Trophoblast cell (in vitro differentiated cells and primary cell): Measurements from ENCODE around the gene BMERB1.
"Not testable (repeated sequence)": the region's sequence is repeated elsewhere in the genome, so short reads cannot be mapped to it uniquely, and the experiment has no call there.

Experiments used
- DNase-seq, 2 donors: peaks; one replicate each; pipeline ENCODE4 v3.0.0-alpha.2; 2016
- H2AFZ ChIP-seq: 2 replicates; pipeline ENCODE4 v1.6.1; 2013; ENCODE audit warnings: low read length, moderate library complexity, mild to moderate bottlenecking; ENCODE audit not compliant: insufficient read depth, poor library complexity
- H2AK5ac ChIP-seq: 2 replicates; pipeline ENCODE4 v1.6.1; 2013; ENCODE audit warnings: mild to moderate bottlenecking, low read length
- H2BK120ac ChIP-seq: 2 replicates; pipeline ENCODE4 v1.6.1; 2013; ENCODE audit warnings: low read length, mild to moderate bottlenecking, moderate library complexity; ENCODE audit not compliant: insufficient read depth, poor library complexity
- H2BK12ac ChIP-seq: 2 replicates; pipeline ENCODE4 v1.6.1; 2013; ENCODE audit warnings: mild to moderate bottlenecking, low read length, moderate library complexity
- H2BK5ac ChIP-seq: 2 replicates; pipeline ENCODE4 v1.6.1; 2013; ENCODE audit warnings: low read length, low read depth, moderate library complexity, mild to moderate bottlenecking; ENCODE audit not compliant: poor library complexity
- H3K14ac ChIP-seq: 2 replicates; pipeline ENCODE4 v1.6.1; 2013; ENCODE audit warnings: mild to moderate bottlenecking, low read length
- H3K18ac ChIP-seq: 2 replicates; pipeline ENCODE4 v1.6.1; 2013; ENCODE audit warnings: mild to moderate bottlenecking, low read length
- H3K23ac ChIP-seq: 2 replicates; pipeline ENCODE4 v1.6.1; 2013; ENCODE audit warnings: low read length
- H3K27ac ChIP-seq: 2 replicates; pipeline ENCODE4 v1.5.1; 2013; ENCODE audit warnings: low read depth, mild to moderate bottlenecking, inconsistent platforms, low read length, moderate library complexity
- H3K27me3 ChIP-seq: 2 replicates; pipeline ENCODE4 v1.6.1; 2013; ENCODE audit warnings: inconsistent platforms, mild to moderate bottlenecking, low read length, moderate library complexity; ENCODE audit not compliant: insufficient read depth
- H3K36me3 ChIP-seq, 2 experiments: 1 replicate in 1 of 2; 2 replicates in 1 of 2; pipeline ENCODE4 v1.6.1; 2013; ENCODE audit warnings: low read length in 2 of 2, mild to moderate bottlenecking in 2 of 2, moderate library complexity in 1 of 2; ENCODE audit not compliant: insufficient read depth in 2 of 2, control insufficient read depth in 1 of 2
- H3K4ac ChIP-seq: 2 replicates; pipeline ENCODE4 v1.6.1; 2013; ENCODE audit warnings: low read depth, mild to moderate bottlenecking, low read length, moderate library complexity
- H3K4me1 ChIP-seq, 2 experiments: 1 replicate in 1 of 2; 2 replicates in 1 of 2; pipeline ENCODE4 v1.6.1; 2013; ENCODE audit warnings: low read length in 2 of 2, mild to moderate bottlenecking in 2 of 2, moderate library complexity in 1 of 2; ENCODE audit not compliant: insufficient read depth in 2 of 2, control insufficient read depth in 1 of 2
- H3K4me2 ChIP-seq: 2 replicates; pipeline ENCODE4 v1.6.1; 2013; ENCODE audit warnings: inconsistent platforms, mild to moderate bottlenecking, low read length, moderate library complexity
- H3K4me3 ChIP-seq: 2 replicates; pipeline ENCODE4 v1.5.1; 2013; ENCODE audit warnings: mild to moderate bottlenecking, low read depth, low read length, inconsistent platforms
- H3K79me1 ChIP-seq: one replicate; pipeline ENCODE4 v1.6.1; 2013; ENCODE audit warnings: low read length
- H3K79me2 ChIP-seq: 2 replicates; pipeline ENCODE4 v1.6.1; 2013; ENCODE audit warnings: low read length, mild to moderate bottlenecking; ENCODE audit not compliant: control insufficient read depth, insufficient read depth, poor library complexity
- H3K9ac ChIP-seq: 2 replicates; pipeline ENCODE4 v1.6.1; 2013; ENCODE audit warnings: mild to moderate bottlenecking, low read length
- H3K9me3 ChIP-seq: 2 replicates; pipeline ENCODE4 v1.6.1; 2013; ENCODE audit warnings: low read depth, mild to moderate bottlenecking, control low read depth, inconsistent platforms, low read length; ENCODE audit not compliant: insufficient read depth
- H4K12ac ChIP-seq: 2 replicates; pipeline ENCODE4 v1.6.1; 2013; ENCODE audit warnings: low read depth, mild to moderate bottlenecking, low read length, moderate library complexity
- H4K8ac ChIP-seq: 2 replicates; pipeline ENCODE4 v1.6.1; 2013; ENCODE audit warnings: low read depth, mild to moderate bottlenecking, low read length, moderate library complexity
- H4K91ac ChIP-seq: one replicate; pipeline ENCODE4 v1.6.1; 2013; ENCODE audit warnings: low read depth, mild to moderate bottlenecking, low read length, moderate library complexity
- WGBS: extraction: QIAGEN DNeasy Blood & Tissue Kit; methylation state at CpG from one replicate; pipeline ENCODE4 v1.1.7; 2013; ENCODE audit warnings: missing lambda C conversion rate; ENCODE audit not compliant: insufficient read length, insufficient coverage; ENCODE audit errors: extremely low coverage; 5-methylcytosine and 5-hydroxymethylcytosine counted together

Gene BMERB1

GRCh38 chr16:15399317-15399716 lies 35.1 kb upstream of the BMERB1 start:
- WGBS = no CpG with 5 or more reads among the region's 3 CpGs
- Histone ChIP-seq H3K36me3 (no peaks in the 10 kb centered on the region), H3K9ac (no peak overlapping the region), H3K4ac (no peak overlapping the region), H3K9me3 (peaks cover 3% of the 10 kb centered on the region), H3K79me1 (no peaks in the 10 kb centered on the region), H4K8ac (no peak overlapping the region), H3K14ac (no peak overlapping the region), H3K23ac (no peak overlapping the region), H2BK12ac (no peak overlapping the region), H3K4me1 (peaks cover 0 to 5% of the 10 kb centered on the region in 2 experiments), H2BK5ac (no peak overlapping the region), H2AK5ac (no peak overlapping the region), H3K79me2 (no peaks in the 10 kb centered on the region), H2BK120ac (no peak overlapping the region), H3K18ac (no peak overlapping the region), H3K4me2 (no peak overlapping the region), H3K27ac (no peak overlapping the region), H3K27me3 (no peaks in the 10 kb centered on the region), H2AFZ (no peak overlapping the region), H4K12ac (no peak overlapping the region), H4K91ac (no peak overlapping the region), H3K4me3 (no peak overlapping the region)
- DNase-seq = no peak

- H2BK12ac ChIP-seq, H4K8ac ChIP-seq, H3K18ac ChIP-seq, H3K4me3 ChIP-seq, H3K27ac ChIP-seq, DNase-seq, H3K79me1 ChIP-seq, H3K9me3 ChIP-seq, H4K12ac ChIP-seq, H3K9ac ChIP-seq, H2AFZ ChIP-seq, H2BK5ac ChIP-seq, H2AK5ac ChIP-seq, H2BK120ac ChIP-seq, H3K4me2 ChIP-seq, H4K91ac ChIP-seq, H3K36me3 ChIP-seq, H3K79me2 ChIP-seq, H3K14ac ChIP-seq, H3K4me1 ChIP-seq, H3K27me3 ChIP-seq, H3K4ac ChIP-seq, H3K23ac ChIP-seq: not testable (repeated sequence)
- WGBS = no CpG with 5 or more reads among the region's 6 CpGs
These were observed 34.1 kb upstream of the BMERB1 start for GRCh38 chr16:15400314-15400713.

- Histone ChIP-seq H3K27ac (no peak overlapping the region), H4K12ac (no peak overlapping the region), H3K14ac (no peak overlapping the region), H3K9me3 (no peaks in the 10 kb centered on the region), H3K27me3 (no peaks in the 10 kb centered on the region), H3K79me2 (no peaks in the 10 kb centered on the region), H3K18ac (no peak overlapping the region), H3K4me3 (no peak overlapping the region), H3K4me1 (no peaks in the 10 kb centered on the region), H2AK5ac (no peak overlapping the region), H2AFZ (no peak overlapping the region), H3K4me2 (no peak overlapping the region), H4K91ac (no peak overlapping the region), H3K79me1 (no peaks in the 10 kb centered on the region), H3K4ac (no peak overlapping the region), H2BK12ac (no peak overlapping the region), H2BK120ac (no peak overlapping the region), H2BK5ac (no peak overlapping the region), H3K36me3 (no peaks in the 10 kb centered on the region), H3K23ac (no peak overlapping the region), H3K9ac (no peak overlapping the region), H4K8ac (no peak overlapping the region)
- WGBS = no CpG with 5 or more reads among the region's 3 CpGs
- no peak for DNase-seq
These were observed 32.4 kb upstream of the BMERB1 start for GRCh38 chr16:15401972-15402371.

GRCh38 chr16:15403392-15403995 lies 30.9 kb upstream of the BMERB1 start:
- Histone ChIP-seq H3K27me3 (no peaks in the 10 kb centered on the region), H3K4me2 (no peak overlapping the region), H3K4me1 (no peaks in the 10 kb centered on the region), H2AFZ (no peak overlapping the region), H3K9ac (no peak overlapping the region), H3K18ac (no peak overlapping the region), H3K14ac (no peak overlapping the region), H4K8ac (no peak overlapping the region), H2BK5ac (no peak overlapping the region), H4K91ac (no peak overlapping the region), H3K9me3 (no peaks in the 10 kb centered on the region), H3K79me1 (no peaks in the 10 kb centered on the region), H2BK12ac (no peak overlapping the region), H3K36me3 (no peaks in the 10 kb centered on the region), H2AK5ac (no peak overlapping the region), H3K79me2 (no peaks in the 10 kb centered on the region), H3K4me3 (no peak overlapping the region), H3K4ac (no peak overlapping the region), H4K12ac (no peak overlapping the region), H3K23ac (no peak overlapping the region), H3K27ac (no peak overlapping the region), H2BK120ac (no peak overlapping the region)
- no CpG with 5 or more reads among the region's 9 CpGs for WGBS
- DNase-seq = peak in 1 of 2 donors; percentile 7
